CD4-positive, alpha-beta T cell treated with Interferon alpha-2 for 1 hour (primary cell): ENCODE measurements around the gene FXYD6.
"Not testable (repeated sequence)": the region's sequence is repeated elsewhere in the genome, so short reads cannot be mapped to it uniquely, and the experiment has no call there.

Source experiments
- DNase-seq, 2 donors: peaks; one replicate each; pipeline ENCODE4 v3.0.0-alpha.2; 2020 to 2022

FXYD6 gene

GRCh38 chr11:117814766-117815261, 61.6 kb downstream of the FXYD6 start:
- peak; percentile 87 to 88 for DNase-seq

- no peak for DNase-seq
Observed at GRCh38 chr11:117814204-117814765, 62.2 kb downstream of the FXYD6 start.

- not testable (repeated sequence) for DNase-seq
Observed at GRCh38 chr11:117810056-117810451, 66.4 kb downstream of the FXYD6 start.

GRCh38 chr11:117809236-117810055, 67.0 kb downstream of the FXYD6 start:
- peak; percentile 52 to 57 for DNase-seq

GRCh38 chr11:117808784-117809183, 67.7 kb downstream of the FXYD6 start:
- DNase-seq: no peak

GRCh38 chr11:117807482-117808327, 68.8 kb downstream of the FXYD6 start:
- DNase-seq: peak; percentile 67 to 79

- DNase-seq: no peak
Observed at GRCh38 chr11:117806846-117807245, 69.6 kb downstream of the FXYD6 start.

- peak in 1 of 2 donors; percentile 37 for DNase-seq
Observed at GRCh38 chr11:117805045-117805444, 71.4 kb downstream of the FXYD6 start.

GRCh38 chr11:117803896-117804295, 72.6 kb downstream of the FXYD6 start:
- no peak for DNase-seq

GRCh38 chr11:117799634-117800033, 76.8 kb downstream of the FXYD6 start:
- no peak for DNase-seq

- DNase-seq: peak in 1 of 2 donors; percentile 38
Observed at GRCh38 chr11:117796872-117797529, 79.5 kb downstream of the FXYD6 start, which contains the start of gene DSCAML1. Gene DSCAML1 (minus strand): TSS chr11:117797216. CDS start chr11:117797079, 137 bp downstream.

GRCh38 chr11:117796456-117796871, 80.0 kb downstream of the FXYD6 start:
- DNase-seq: no peak

- no peak for DNase-seq
Observed at GRCh38 chr11:117795638-117796455, 80.6 kb downstream of the FXYD6 start.

GRCh38 chr11:117794772-117795629, 81.5 kb downstream of the FXYD6 start:
- DNase-seq: no peak

- no peak for DNase-seq
Observed at GRCh38 chr11:117794135-117794534, 82.3 kb downstream of the FXYD6 start.

GRCh38 chr11:117793583-117793982, 82.9 kb downstream of the FXYD6 start:
- DNase-seq: no peak

GRCh38 chr11:117792992-117793391, 83.5 kb downstream of the FXYD6 start:
- no peak for DNase-seq

GRCh38 chr11:117792241-117792640, 84.2 kb downstream of the FXYD6 start:
- DNase-seq: no peak

- no peak for DNase-seq
Observed at GRCh38 chr11:117790279-117790678, 86.2 kb downstream of the FXYD6 start.

GRCh38 chr11:117789241-117789640, 87.2 kb downstream of the FXYD6 start:
- no peak for DNase-seq
